A549 (cell line): ENCODE data around the gene FMO2.

ENCODE experiments used
- CBX8 ChIP-seq: fragments of 200-600 bp; sonication (generic); IDR thresholded peaks from 2 replicates; pipeline ENCODE4 v1.6.1; 2016
- CEBPB ChIP-seq, 2 experiments: fragments of >200 bp in 1 of 2; sonication (Bioruptor Twin) in 1 of 2; formaldehyde crosslinking in 1 of 2; IDR thresholded peaks; 2 replicates each; pipeline ENCODE4 v1.6.1; 2012 to 2016
- FOSL2 ChIP-seq, 2 experiments: fragments of 450-650 bp in 1 of 2; fragments of >200 bp in 1 of 2; sonication (Bioruptor Twin) in 1 of 2; formaldehyde crosslinking; IDR thresholded peaks; 2 replicates each; pipeline versions ENCODE4 v1.5.0 to v1.6.1; 2016 to 2020; ENCODE audit warnings: mild to moderate bottlenecking in 1 of 2, moderate library complexity in 1 of 2
- JUN ChIP-seq, 2 experiments: fragments of >200 bp; sonication (Bioruptor Twin); formaldehyde crosslinking; IDR thresholded peaks; 2 replicates in 1 of 2; 3 replicates in 1 of 2; pipeline ENCODE4 v1.6.1; 2016 to 2017
- KDM5A ChIP-seq: fragments of 200-600 bp; sonication (generic); IDR thresholded peaks from 2 replicates; pipeline ENCODE4 v1.6.1; 2016; ENCODE audit warnings: antibody characterized with exemption, mild to moderate bottlenecking
- PHF8 ChIP-seq: fragments of 200-600 bp; sonication (generic); IDR thresholded peaks from 2 replicates; pipeline ENCODE4 v1.6.1; 2016; ENCODE audit warnings: low read depth, mild to moderate bottlenecking, antibody characterized with exemption, moderate library complexity, borderline replicate concordance
- POLR2A ChIP-seq: IDR thresholded peaks from 2 replicates; pipeline ENCODE4 v1.6.1; 2012; ENCODE audit warnings: mild to moderate bottlenecking, low read length
- RFX5 ChIP-seq: fragments of 450-650 bp; IDR thresholded peaks from 2 replicates; pipeline ENCODE4 v1.7.1; 2014; ENCODE audit warnings: antibody characterized with exemption, mild to moderate bottlenecking, moderate library complexity
- TF ChIP-seq, protein P1 (sequence below): fragments of >200 bp; sonication (Bioruptor Twin); formaldehyde crosslinking; IDR thresholded peaks from 3 replicates; pipeline ENCODE4 v1.5.1; 2016
- TF ChIP-seq, protein P2 (sequence below): fragments of >200 bp; sonication (Bioruptor Twin); formaldehyde crosslinking; IDR thresholded peaks from 3 replicates; pipeline ENCODE4 v1.6.1; 2016

DNA sequence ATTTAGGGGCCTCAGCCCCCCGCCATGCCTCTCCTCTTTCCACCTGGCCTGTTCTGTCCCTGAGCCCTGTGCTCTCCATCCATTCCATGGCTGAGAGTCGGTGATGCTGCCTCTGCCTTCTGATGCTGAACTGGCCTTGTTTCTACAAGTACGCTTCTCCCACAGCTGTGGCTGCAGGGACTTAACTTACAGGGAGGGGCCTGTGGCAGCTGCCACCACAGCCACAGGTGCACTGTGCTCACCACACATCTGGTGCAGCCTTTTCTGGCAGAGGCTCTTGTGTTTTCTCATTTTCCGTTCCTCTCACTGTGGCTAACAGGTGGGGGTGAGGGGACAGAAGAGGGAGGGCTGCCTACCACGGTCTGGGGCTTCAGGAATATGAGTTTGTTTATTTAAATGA is 67.4 kb downstream of the FMO2 start:
- TF ChIP-seq, protein P1, sequence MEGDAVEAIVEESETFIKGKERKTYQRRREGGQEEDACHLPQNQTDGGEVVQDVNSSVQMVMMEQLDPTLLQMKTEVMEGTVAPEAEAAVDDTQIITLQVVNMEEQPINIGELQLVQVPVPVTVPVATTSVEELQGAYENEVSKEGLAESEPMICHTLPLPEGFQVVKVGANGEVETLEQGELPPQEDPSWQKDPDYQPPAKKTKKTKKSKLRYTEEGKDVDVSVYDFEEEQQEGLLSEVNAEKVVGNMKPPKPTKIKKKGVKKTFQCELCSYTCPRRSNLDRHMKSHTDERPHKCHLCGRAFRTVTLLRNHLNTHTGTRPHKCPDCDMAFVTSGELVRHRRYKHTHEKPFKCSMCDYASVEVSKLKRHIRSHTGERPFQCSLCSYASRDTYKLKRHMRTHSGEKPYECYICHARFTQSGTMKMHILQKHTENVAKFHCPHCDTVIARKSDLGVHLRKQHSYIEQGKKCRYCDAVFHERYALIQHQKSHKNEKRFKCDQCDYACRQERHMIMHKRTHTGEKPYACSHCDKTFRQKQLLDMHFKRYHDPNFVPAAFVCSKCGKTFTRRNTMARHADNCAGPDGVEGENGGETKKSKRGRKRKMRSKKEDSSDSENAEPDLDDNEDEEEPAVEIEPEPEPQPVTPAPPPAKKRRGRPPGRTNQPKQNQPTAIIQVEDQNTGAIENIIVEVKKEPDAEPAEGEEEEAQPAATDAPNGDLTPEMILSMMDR, result no peak
- TF ChIP-seq, protein P2, sequence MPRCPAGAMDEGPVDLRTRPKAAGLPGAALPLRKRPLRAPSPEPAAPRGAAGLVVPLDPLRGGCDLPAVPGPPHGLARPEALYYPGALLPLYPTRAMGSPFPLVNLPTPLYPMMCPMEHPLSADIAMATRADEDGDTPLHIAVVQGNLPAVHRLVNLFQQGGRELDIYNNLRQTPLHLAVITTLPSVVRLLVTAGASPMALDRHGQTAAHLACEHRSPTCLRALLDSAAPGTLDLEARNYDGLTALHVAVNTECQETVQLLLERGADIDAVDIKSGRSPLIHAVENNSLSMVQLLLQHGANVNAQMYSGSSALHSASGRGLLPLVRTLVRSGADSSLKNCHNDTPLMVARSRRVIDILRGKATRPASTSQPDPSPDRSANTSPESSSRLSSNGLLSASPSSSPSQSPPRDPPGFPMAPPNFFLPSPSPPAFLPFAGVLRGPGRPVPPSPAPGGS, result no peak
- TF ChIP-seq KDM5A (no peak), FOSL2 (IDR thresholded peaks at IDR 0.05) (no peak), FOSL2 (CRISPR knock-in tag; IDR thresholded peaks at IDR 0.05) (no peak), PHF8 (no peak), RFX5 (no peak), CBX8 (no peak), CEBPB (IDR thresholded peaks at IDR 0.05) (no peak), POLR2A (no peak), JUN (IDR thresholded peaks at IDR 0.05) (no peak)
